HG03575 (cell line): Measurements from ENCODE around the gene ZNF486.
"Not testable (repeated sequence)": the region's sequence is repeated elsewhere in the genome, so short reads cannot be mapped to it uniquely, and the experiment has no call there.

Experiments
- ATAC-seq: cut with Tn5 transposase; IDR thresholded peaks from one replicate; pipeline ENCODE4 v1.9.1; 2021; ENCODE audit not compliant: unreplicated experiment, insufficient number of reproducible peaks, low FRiP score; ENCODE audit errors: extremely low read depth

Gene ZNF486

GRCh38 chr19:20167020-20167644 is at the start of gene ZNF486:
ZNF486 (plus strand) TSS chr19:20167214; CDS start chr19:20167331, 117 bp downstream.
- no peak for ATAC-seq

DNA sequence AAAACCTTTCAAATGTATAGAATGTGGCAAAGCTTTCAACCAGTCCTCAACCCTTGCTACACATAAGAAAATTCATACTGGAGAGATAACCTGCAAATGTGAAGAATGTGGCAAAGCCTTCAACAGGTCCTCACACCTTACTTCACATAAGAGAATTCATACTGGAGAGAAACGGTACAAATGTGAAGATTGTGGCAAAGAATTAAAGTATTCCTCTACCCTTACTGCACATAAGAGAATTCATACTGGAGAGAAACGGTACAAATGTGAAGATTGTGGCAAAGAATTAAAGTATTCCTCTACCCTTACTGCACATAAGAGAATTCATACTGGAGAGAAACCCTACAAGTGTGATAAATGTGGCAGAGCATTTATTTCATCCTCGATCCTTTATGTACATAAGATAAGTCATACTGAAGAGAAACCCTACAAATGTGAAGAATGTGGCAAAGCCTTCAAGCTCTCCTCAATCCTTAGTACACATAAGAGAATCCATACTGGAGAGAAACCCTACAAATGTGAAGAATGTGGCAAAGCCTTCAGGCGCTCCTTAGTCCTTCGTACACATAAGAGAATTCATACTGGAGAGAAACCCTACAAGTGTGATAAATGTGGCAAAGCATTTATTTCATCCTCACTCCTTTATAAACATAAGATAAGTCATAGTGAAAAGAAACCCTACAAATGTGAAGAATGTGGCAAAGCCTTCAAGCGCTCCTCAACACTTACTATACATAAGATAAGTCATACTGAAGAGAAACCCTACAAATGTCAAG is 48.8 kb upstream of the ZNF486 start:
- not testable (repeated sequence) for ATAC-seq

- ATAC-seq = no peak
Observed at GRCh38 chr19:20124879-20125278, 42.1 kb upstream of the ZNF486 start.

DNA sequence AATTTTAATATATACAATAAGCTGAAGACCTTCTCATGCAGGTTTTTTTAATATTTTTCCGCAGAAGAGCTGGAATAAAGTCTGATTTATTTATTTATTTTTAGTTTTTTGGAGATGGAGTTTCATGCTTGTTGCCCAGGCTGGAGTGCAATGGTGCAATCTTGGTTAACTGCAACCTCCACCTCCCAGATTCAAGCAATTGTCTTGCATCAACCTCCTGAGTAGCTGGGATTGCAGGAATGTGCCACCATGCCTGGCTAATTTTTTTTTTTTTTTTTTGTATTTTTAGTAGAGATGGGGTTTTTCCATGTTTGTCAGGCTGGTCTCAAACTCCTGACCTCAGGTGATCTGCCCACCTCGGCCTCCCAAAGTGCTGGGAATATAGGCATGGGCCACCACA is 34.1 kb upstream of the ZNF486 start:
- ATAC-seq = not testable (repeated sequence)

DNA sequence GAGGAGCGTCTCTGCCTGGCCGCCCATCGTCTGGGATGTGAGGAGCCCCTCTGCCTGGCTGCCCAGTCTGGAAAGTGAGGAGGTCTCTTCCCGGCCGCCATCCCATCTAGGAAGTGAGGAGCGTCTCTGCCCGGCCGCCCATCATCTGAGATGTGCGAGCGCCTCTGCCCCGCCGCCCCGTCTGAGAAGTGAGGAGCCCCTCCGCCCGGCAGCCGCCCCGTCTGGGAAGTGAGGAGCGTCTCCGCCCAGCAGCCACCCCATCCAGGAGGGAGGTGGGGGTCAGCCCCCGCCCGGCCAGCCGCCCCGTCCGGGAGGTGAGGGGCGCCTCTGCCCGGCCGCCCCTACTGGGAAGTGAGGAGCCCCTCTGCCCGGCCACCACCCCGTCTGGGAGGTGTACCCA is 29.3 kb upstream of the ZNF486 start:
- not testable (repeated sequence) for ATAC-seq

DNA sequence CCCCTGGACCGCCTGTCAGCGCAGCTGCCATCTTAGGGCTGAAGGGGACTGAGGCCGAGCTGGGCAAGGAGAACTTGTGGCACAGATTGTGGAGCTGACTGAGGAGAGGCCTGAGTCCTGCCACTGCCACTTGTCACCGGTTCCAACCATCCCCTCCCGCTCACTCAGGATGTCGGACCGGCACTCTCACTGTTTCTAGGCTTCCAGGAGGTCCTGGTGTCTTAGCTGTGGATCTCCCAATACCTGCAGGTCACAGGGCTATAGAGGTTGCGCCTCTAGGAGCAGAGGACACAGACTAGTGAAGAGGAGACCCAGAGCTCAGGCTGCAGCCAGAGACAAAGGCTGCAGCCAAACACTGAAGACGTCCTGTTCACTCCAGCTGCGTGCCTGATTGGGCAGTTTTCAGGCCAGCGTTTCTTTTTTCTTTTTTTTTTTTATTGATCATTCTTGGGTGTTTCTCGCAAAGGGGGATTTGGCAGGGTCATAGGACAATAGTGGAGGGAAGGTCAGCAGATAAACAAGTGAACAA is 15.3 kb upstream of the ZNF486 start:
- no peak for ATAC-seq

DNA sequence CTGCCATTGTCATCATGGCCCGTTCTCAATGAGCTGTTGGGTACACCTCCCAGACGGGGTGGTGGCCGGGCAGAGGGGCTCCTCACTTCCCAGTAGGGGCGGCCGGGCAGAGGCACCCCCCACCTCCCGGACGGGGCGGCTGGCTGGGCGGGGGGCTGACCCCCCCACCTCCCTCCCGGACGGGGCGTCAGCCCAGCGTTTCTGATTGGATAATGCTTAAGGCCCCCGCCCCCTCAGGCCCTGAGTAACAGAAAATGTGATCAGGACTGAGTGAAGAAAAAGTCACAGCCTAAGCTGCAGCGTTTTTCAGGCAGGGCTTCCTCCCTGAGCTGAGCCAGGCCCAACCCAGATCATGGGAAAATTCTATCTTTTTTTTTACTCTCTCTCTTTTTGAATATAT is 14.5 kb upstream of the ZNF486 start:
- not testable (repeated sequence) for ATAC-seq

DNA sequence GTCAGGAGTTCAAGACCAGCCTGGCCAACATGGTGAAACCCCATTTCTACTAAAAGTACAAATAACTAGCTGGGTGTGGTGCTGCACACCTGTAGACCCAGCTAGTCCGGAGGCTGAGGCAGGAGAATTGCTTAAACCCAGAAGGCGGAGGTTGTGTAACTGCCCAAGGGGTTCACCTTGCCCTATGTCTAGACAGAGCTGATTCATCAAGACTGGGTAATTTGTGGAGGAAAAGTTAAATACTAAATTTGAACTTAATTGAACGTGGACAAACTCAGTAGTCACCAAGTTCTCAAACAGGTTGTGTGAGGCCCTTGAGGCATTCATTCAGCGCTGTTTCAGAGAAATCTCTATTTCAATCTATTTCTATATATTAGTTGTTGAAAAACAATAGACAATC is 13.7 kb upstream of the ZNF486 start:
- ATAC-seq = no peak

DNA sequence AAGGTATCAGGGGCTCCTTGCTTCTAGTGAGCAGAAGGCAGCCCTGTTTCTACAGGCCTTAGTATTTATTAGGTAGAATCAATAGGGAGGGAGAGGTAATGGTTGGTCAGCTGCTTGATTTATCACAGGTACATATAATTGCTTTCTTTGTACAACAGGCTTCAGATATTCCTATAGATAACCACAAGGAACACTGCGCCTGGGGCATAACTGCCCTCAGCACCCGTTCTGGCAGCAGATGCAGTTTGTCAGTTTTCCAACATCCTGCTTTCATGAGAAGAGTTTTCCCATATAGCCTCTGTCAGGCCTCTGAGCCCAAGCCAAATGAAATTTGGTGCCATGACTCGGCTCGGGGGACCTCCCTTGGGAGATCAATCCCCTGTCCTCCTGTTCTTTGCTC is 12.4 kb upstream of the ZNF486 start:
- no peak for ATAC-seq

GRCh38 chr19:20162821-20163220 is 4.2 kb upstream of the ZNF486 start:
- ATAC-seq = no peak

GRCh38 chr19:20164456-20164855 is 2.6 kb upstream of the ZNF486 start:
- no peak for ATAC-seq

DNA sequence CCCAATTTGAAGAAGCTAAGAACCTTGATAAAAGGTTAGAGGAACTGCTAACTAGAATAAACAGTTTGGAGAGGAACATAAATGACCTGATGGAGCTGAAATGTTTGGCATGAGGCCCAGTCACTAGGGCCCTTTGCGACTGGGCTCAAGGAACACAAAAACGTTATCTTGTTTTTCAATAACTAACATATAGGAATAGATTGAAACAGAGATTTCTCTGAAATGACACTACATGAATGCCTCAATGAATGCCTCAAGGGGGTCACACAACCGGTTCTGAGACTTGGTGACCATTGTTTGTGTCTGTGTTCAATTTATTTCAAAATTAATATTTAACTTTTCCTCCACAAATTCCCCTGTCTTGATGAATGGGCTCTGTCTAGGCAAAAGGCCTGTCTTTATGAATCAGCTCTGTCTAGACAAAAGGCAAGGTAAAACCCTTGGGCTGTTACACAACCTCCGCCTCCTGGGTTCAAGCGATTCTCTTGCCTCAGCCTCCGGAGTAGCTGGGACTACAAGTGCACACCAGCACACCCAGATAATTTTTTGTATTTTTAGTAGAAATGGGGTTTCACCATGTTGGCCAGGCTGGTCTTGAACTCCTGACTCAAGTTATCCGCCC is 932 bp upstream of the ZNF486 start:
- no peak for ATAC-seq

- ATAC-seq = no peak
Observed at GRCh38 chr19:20167651-20168122, 673 bp downstream of the ZNF486 start.

DNA sequence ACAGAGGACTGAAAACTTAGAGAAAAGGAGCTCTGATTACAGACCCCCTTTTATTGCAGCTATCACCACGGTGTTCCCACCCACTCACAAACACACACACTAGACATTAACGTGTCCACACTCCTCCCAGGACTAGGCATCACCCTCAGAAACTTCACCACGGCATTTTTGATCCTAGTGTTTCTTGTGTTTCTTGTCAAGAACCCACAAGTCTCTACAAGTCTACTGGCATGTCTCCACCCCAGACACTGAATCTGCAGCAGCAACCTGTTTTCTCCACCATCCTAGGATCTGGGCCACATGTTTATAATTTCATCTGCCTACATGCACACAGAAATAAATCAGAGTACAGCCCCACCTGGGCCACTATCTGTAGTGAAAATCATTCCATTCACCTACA is 4.3 kb downstream of the ZNF486 start:
- ATAC-seq = no peak

DNA sequence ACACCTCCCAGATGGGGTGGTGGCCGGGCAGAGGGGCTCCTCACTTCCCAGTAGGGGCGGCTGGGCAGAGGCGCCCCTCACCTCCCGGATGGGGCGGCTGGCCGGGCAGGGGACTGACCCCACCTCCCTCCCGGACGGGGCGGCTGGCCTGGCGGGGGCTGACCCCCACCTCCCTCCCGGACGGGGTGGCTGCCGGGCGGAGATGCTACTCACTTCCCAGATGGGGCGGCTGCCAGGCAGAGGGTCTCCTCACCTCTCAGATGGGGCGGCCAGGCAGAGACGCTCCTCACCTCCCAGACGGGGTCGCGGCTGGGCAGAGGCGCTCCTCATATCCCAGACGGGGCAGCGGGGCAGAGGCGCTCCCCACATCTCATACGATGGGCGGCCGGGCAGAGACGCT is 8.8 kb downstream of the ZNF486 start:
- not testable (repeated sequence) for ATAC-seq

- not testable (repeated sequence) for ATAC-seq
Observed at GRCh38 chr19:20179956-20180355, 12.9 kb downstream of the ZNF486 start.

DNA sequence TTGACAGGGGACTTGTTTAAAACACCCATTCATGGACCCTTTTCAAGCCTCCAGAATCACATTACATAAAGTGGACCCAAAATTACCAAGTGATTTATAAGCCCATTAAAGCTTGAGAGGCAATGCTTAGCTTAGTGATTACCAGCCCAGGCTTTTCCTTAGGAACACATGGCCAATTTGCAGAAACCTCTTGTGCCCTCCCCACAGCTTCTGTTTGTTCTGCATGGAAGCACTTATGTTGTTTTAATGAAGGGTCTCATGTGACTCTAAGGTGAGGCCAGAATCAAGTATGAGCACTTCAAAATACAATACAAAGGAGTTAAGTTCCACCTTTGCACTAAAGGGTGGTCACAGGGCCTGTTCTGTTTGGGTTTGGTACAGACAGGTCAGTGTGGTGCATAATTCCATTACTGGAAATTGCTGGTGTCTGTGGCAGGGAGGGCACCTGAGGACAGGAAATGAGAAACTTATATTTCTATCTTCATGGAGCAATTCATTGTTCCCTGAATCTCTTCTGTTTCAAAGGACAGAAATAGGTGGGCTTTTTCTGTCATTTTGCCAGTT is 15.3 kb downstream of the ZNF486 start:
- no peak for ATAC-seq

DNA sequence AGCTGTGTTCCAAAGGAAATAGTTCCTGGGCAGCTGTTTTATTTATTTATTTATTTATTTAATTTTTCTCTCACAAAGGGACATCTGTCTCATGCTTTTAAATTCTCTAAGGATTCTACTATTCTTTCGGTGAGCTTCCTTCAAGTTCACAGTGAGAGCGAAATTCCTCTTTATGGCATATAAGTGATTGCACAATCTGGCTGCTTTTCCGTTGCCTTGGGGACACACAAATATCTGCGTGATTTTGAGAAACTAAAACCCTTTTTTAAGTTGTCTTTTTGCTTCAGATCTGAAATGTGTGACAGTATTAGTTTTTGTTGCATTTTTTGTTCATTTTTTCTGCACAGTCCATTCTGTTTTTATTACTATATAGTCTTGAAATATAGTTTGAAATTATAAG is 19.2 kb downstream of the ZNF486 start:
- no peak for ATAC-seq

DNA sequence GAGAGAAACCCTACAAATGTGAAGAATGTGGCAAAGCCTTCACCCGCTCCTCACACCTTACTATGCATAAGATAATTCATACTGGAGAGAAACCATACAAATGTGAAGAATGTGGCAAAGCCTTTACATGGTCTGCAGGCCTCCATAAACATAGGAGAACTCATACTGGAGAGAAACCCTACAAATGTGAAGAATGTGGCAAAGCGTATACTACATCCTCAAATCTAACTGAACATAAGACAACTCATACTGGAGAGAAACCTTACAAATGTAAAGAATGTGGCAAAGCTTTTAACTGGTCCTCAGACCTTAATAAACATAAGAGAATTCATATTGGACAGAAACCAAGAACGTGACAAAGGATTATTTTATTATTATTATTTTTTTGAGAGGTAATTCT is 30.7 kb downstream of the ZNF486 start:
- ATAC-seq = no peak

GRCh38 chr19:20209051-20209450 is 42.0 kb downstream of the ZNF486 start:
- ATAC-seq = no peak
